Karpas-422 (cell line): Measurements from ENCODE around the gene KIAA0753. TPM values are rescaled to one million over a fixed set of nuclear protein-coding genes. Genes with fewer than 3 reads are reported as not detected.
"Not testable (repeated sequence)": the region's sequence is repeated elsewhere in the genome, so short reads cannot be mapped to it uniquely, and the experiment has no call there.

ENCODE experiments used
- DNase-seq: peaks from one replicate; pipeline ENCODE4 v3.0.0-alpha.2; 2015
- H2AFZ ChIP-seq: fragments of 200-600 bp; sonication (generic); 2 replicates; pipeline ENCODE4 v1.6.1; 2014; ENCODE audit warnings: antibody characterized with exemption, low read length, mixed read lengths
- H3K27ac ChIP-seq: fragments of 200-600 bp; sonication (generic); 2 replicates; pipeline ENCODE4 v1.5.1; 2014; ENCODE audit warnings: mild to moderate bottlenecking, low read length, moderate library complexity
- H3K27me3 ChIP-seq: fragments of 200-600 bp; sonication (generic); 2 replicates; pipeline ENCODE4 v1.6.1; 2014; ENCODE audit warnings: low read length, mixed read lengths
- H3K36me3 ChIP-seq: fragments of 200-600 bp; sonication (generic); 2 replicates; pipeline ENCODE4 v1.6.1; 2014; ENCODE audit warnings: low read length, mixed read lengths; ENCODE audit not compliant: insufficient read depth
- H3K4me1 ChIP-seq: fragments of 200-600 bp; sonication (generic); 2 replicates; pipeline ENCODE4 v1.6.1; 2014; ENCODE audit warnings: mild to moderate bottlenecking, low read length, mixed read lengths
- H3K4me2 ChIP-seq: fragments of 200-600 bp; sonication (generic); 2 replicates; pipeline ENCODE4 v1.6.1; 2014; ENCODE audit warnings: low read length, low read depth, mild to moderate bottlenecking; ENCODE audit not compliant: poor library complexity, severe bottlenecking
- H3K4me3 ChIP-seq: fragments of 200-600 bp; sonication (generic); 2 replicates; pipeline ENCODE4 v1.5.1; 2014; ENCODE audit warnings: mild to moderate bottlenecking, antibody characterized with exemption, low read length, mixed read lengths
- H3K79me2 ChIP-seq: fragments of 200-600 bp; sonication (generic); 2 replicates; pipeline ENCODE4 v1.6.1; 2014; ENCODE audit warnings: mild to moderate bottlenecking, low read length, mixed read lengths
- H3K9ac ChIP-seq: fragments of 200-600 bp; sonication (generic); 2 replicates; pipeline ENCODE4 v1.6.0; 2014; ENCODE audit warnings: low read length
- H3K9me2 ChIP-seq: fragments of 200-600 bp; sonication (generic), shearing (Covaris generic); replicated peaks from 2 replicates; pipeline ENCODE4 v1.6.0; 2014; ENCODE audit warnings: mild to moderate bottlenecking, low read length, moderate library complexity; ENCODE audit not compliant: insufficient read depth
- H3K9me3 ChIP-seq: fragments of 300-700, 200-600 bp; sonication (generic); 2 replicates; pipeline ENCODE4 v1.6.1; 2014; ENCODE audit warnings: low read length, mixed read lengths
- H4K20me1 ChIP-seq: fragments of 200-600 bp; sonication (generic); 2 replicates; pipeline ENCODE4 v1.6.1; 2014; ENCODE audit warnings: mild to moderate bottlenecking, antibody characterized with exemption, low read length, low read depth; ENCODE audit not compliant: insufficient read depth
- total RNA-seq: library from RNA; depleted of rRNA; stranded (reverse); fragments of >200 nt; shearing (Covaris generic); gene quantifications from 2 replicates; pipeline ENCODE4 v1.2.3, GENCODE V29; 2014; ENCODE audit warnings: low replicate concordance

KIAA0753 gene
- total RNA-seq, 1 experiment from 2014 or later: 30.5 TPM

DNA sequence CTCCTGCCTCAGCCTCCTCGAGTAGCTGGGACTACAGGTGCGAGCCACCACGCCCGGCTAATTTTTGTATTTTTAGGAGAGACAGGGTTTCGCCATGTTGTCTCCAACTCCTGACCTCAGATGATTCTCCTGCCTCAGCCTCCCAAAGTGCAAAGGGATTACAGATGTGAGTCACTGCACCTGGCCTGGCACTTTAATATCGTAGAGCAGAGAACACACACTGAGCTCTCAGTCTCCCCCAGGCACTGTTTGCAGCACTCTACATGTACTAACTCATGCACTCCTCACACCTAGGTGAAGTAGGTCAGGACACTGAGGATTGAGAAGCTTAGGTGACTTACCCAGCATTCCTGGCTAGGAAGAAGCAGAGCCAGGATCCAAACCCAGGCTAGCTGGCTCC lies 26.0 kb upstream of the KIAA0753 start:
- Histone ChIP-seq H3K4me1 (peaks cover 22% of the 10 kb centered on the region), H3K27ac (no peak overlapping the region), H3K4me3 (no peak overlapping the region), H3K9me2 (no peaks in the 10 kb centered on the region), H3K79me2 (peaks cover 19% of the 10 kb centered on the region), H3K36me3 (peaks cover 8% of the 10 kb centered on the region; the same call in 1 of the 2 replicates), H3K9me3 (no peaks in the 10 kb centered on the region), H3K4me2 (no peak overlapping the region), H3K27me3 (no peaks in the 10 kb centered on the region), H3K9ac (no peak overlapping the region), H2AFZ (no peak overlapping the region), H4K20me1 (no peaks in the 10 kb centered on the region)
- no peak for DNase-seq

GRCh38 chr17:6666077-6666521 lies 25.6 kb upstream of the KIAA0753 start:
- peaks cover 8% of the 10 kb centered on the region; the same call in 1 of the 2 replicates for H3K36me3 ChIP-seq
- H3K9me3 ChIP-seq: no peaks in the 10 kb centered on the region
- H3K9ac ChIP-seq: no peak overlapping the region
- no peaks in the 10 kb centered on the region for H4K20me1 ChIP-seq
- H2AFZ ChIP-seq: no peak overlapping the region
- H3K4me2 ChIP-seq: no peak overlapping the region
- no peaks in the 10 kb centered on the region for H3K27me3 ChIP-seq
- H3K9me2 ChIP-seq: no peaks in the 10 kb centered on the region
- H3K79me2 ChIP-seq: peaks cover 22% of the 10 kb centered on the region
- H3K4me3 ChIP-seq: no peak overlapping the region
- no peak overlapping the region for H3K27ac ChIP-seq
- peak; percentile 76 for DNase-seq
- peaks cover 27% of the 10 kb centered on the region for H3K4me1 ChIP-seq

- peak overlapping the region; percentile 52 for H3K9ac ChIP-seq
- H3K9me3 ChIP-seq, H4K20me1 ChIP-seq, H2AFZ ChIP-seq, H3K27me3 ChIP-seq, DNase-seq, H3K36me3 ChIP-seq, H3K9me2 ChIP-seq, H3K4me3 ChIP-seq: not testable (repeated sequence)
- H3K79me2 ChIP-seq: peaks cover 25% of the 10 kb centered on the region
- H3K4me1 ChIP-seq: peaks cover 44% of the 10 kb centered on the region
- H3K27ac ChIP-seq: peak overlapping the region; percentile 92
- H3K4me2 ChIP-seq: peak overlapping the region; percentile 80
Measured at GRCh38 chr17:6663200-6663599, 22.7 kb upstream of the KIAA0753 start.

GRCh38 chr17:6661464-6661848 lies 20.9 kb upstream of the KIAA0753 start:
- H3K4me2 ChIP-seq: peak overlapping the region; percentile 80
- peak overlapping the region; percentile 92 for H3K27ac ChIP-seq
- H2AFZ ChIP-seq: no peak overlapping the region
- DNase-seq: no peak
- peaks cover 52% of the 10 kb centered on the region for H3K4me1 ChIP-seq
- H3K4me3 ChIP-seq: peak overlapping the region; percentile 67
- H3K36me3 ChIP-seq: peaks cover 8% of the 10 kb centered on the region; the same call in 1 of the 2 replicates
- H3K27me3 ChIP-seq: no peaks in the 10 kb centered on the region
- H4K20me1 ChIP-seq: no peaks in the 10 kb centered on the region
- peak overlapping the region; percentile 76 for H3K9ac ChIP-seq
- peaks cover 38% of the 10 kb centered on the region for H3K79me2 ChIP-seq
- H3K9me3 ChIP-seq: no peaks in the 10 kb centered on the region
- no peaks in the 10 kb centered on the region for H3K9me2 ChIP-seq

GRCh38 chr17:6660805-6661463 lies 20.4 kb upstream of the KIAA0753 start:
- peak; percentile 88 for DNase-seq
- H3K27ac ChIP-seq: peak overlapping the region; percentile 92
- peaks cover 52% of the 10 kb centered on the region for H3K4me1 ChIP-seq
- H3K27me3 ChIP-seq: no peaks in the 10 kb centered on the region
- peak overlapping the region; percentile 76 for H3K9ac ChIP-seq
- H4K20me1 ChIP-seq: no peaks in the 10 kb centered on the region
- peaks cover 8% of the 10 kb centered on the region; the same call in 1 of the 2 replicates for H3K36me3 ChIP-seq
- H3K9me2 ChIP-seq: no peaks in the 10 kb centered on the region
- no peaks in the 10 kb centered on the region for H3K9me3 ChIP-seq
- H2AFZ ChIP-seq: no peak overlapping the region
- peak overlapping the region; percentile 80 for H3K4me2 ChIP-seq
- peak overlapping the region; percentile 67 for H3K4me3 ChIP-seq
- peaks cover 38% of the 10 kb centered on the region for H3K79me2 ChIP-seq

DNA sequence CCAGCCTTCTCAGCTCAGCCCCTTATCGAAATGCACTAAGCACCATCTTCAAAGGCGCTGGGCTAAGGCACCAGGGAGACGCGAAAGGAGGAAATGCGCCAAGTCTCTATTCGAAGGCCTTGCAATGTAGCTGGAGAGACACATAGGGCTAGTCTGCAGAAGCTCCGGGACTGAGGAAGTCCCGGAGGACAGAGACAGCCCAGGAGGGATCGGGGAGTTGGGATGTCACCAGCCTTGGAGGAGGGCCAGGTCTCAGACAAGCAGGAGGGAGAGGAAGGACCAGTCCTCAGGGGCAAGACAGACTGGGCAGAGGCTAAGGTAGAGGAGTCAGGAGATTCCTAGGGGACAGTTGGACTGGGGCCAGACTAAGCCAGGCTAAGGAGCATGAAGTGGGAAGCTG lies 19.6 kb upstream of the KIAA0753 start:
- H3K4me2 ChIP-seq: peak overlapping the region; percentile 80
- H3K36me3 ChIP-seq: peaks cover 8% of the 10 kb centered on the region; the same call in 1 of the 2 replicates
- no peak for DNase-seq
- no peaks in the 10 kb centered on the region for H4K20me1 ChIP-seq
- peak overlapping the region; percentile 67 for H3K4me3 ChIP-seq
- peaks cover 36% of the 10 kb centered on the region for H3K79me2 ChIP-seq
- peak overlapping the region; percentile 92 for H3K27ac ChIP-seq
- H3K4me1 ChIP-seq: peaks cover 50% of the 10 kb centered on the region
- peak overlapping the region; percentile 76 for H3K9ac ChIP-seq
- no peaks in the 10 kb centered on the region for H3K27me3 ChIP-seq
- no peaks in the 10 kb centered on the region for H3K9me2 ChIP-seq
- H3K9me3 ChIP-seq: no peaks in the 10 kb centered on the region
- H2AFZ ChIP-seq: no peak overlapping the region

GRCh38 chr17:6658411-6658810 lies 17.9 kb upstream of the KIAA0753 start:
- H3K4me2 ChIP-seq: peak overlapping the region; percentile 93
- H3K4me1 ChIP-seq: peaks cover 57% of the 10 kb centered on the region
- not testable (repeated sequence) for H3K9me3 ChIP-seq, H3K27ac ChIP-seq, H3K9ac ChIP-seq, H2AFZ ChIP-seq, H3K9me2 ChIP-seq, H3K36me3 ChIP-seq, H3K27me3 ChIP-seq, H4K20me1 ChIP-seq
- H3K4me3 ChIP-seq: peak overlapping the region; percentile 91
- DNase-seq: peak; percentile 29
- H3K79me2 ChIP-seq: peaks cover 28% of the 10 kb centered on the region

DNA sequence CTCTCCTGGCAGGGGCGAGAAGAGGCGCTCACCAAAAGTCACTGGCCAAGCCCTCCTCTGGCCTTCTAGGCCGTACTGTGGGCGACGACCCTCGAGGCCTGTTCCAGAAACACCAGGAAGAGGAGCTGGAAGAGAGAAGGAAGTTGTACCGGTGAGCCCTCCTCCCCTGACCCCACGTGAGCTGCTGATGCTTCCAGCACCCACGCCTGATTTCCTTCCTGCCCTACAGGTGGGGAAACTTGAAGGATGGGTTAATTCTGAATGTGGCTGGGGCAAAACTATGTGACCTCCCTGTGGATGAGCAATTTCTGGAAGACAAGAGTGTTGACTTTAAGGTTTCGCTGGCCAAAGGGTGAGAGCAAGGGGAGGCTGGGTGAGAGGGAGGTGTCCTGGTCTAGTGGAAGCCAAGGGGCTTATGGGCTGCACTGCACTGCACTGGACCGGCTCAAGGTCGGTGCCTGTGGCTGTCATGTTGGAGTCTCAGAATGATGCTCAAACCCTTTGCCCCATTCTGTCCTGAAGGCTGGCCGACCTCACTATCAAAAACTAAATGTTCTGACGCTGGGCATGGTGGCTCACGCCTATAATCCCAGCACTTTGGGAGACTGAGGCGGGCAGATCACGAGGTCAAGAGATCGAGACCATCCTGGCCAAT lies 17.2 kb upstream of the KIAA0753 start:
- Histone ChIP-seq H3K27me3 (no peaks in the 10 kb centered on the region), H3K36me3 (no peaks in the 10 kb centered on the region), H2AFZ (0 out of 2 replicates have a peak overlapping the region, but pooled peaks have one; percentile 38), H3K9me2 (no peaks in the 10 kb centered on the region), H3K79me2 (peaks cover 26% of the 10 kb centered on the region), H3K4me2 (peak overlapping the region; percentile 93), H3K4me3 (peak overlapping the region; percentile 91), H3K9ac (peak overlapping the region; percentile 97), H4K20me1 (no peaks in the 10 kb centered on the region), H3K27ac (peak overlapping the region; percentile 78), H3K9me3 (no peaks in the 10 kb centered on the region), H3K4me1 (peaks cover 60% of the 10 kb centered on the region)
- peak; percentile 59 for DNase-seq
